ENCODE results near the gene LGALS3BP. TPM values are rescaled to one million over a fixed set of nuclear protein-coding genes. Genes with fewer than 3 reads are reported as not detected.

Gene LGALS3BP
- polyA plus RNA-seq, 3 donors from 2014 or later = 3.4 to 10.2 (median 3.6) TPM

- H3K27ac Mint-ChIP-seq = no peak overlapping the region
- H3K9me3 Mint-ChIP-seq = no peaks in the 10 kb centered on the region
- H3K4me1 Mint-ChIP-seq = peaks cover 16 to 20% of the 10 kb centered on the region in 2 donors
- peaks cover 0 to 8% (median 2%) of the 10 kb centered on the region in 3 donors for H3K27me3 Mint-ChIP-seq (ENCODE audit: low read depth in 3 of 3)
- no peak for DNase-seq
- H3K36me3 Mint-ChIP-seq = peaks cover 0 to 6% (median 4%) of the 10 kb centered on the region in 3 donors
- no peak overlapping the region for H3K4me3 Mint-ChIP-seq
Observed at GRCh38 chr17:78999056-78999768, 19.5 kb upstream of the LGALS3BP start.

- Mint-ChIP-seq H3K9me3 (no peaks in the 10 kb centered on the region), H3K36me3 (peaks cover 0 to 8% (median 4%) of the 10 kb centered on the region in 3 donors), H3K27me3 (ENCODE audit: low read depth in 3 of 3) (peaks cover 0 to 8% (median 2%) of the 10 kb centered on the region in 3 donors), H3K4me1 (peaks cover 16 to 20% of the 10 kb centered on the region in 2 donors), H3K27ac (no peak overlapping the region), H3K4me3 (no peak overlapping the region)
- DNase-seq = no peak
Observed at GRCh38 chr17:78998311-78999055, 18.8 kb upstream of the LGALS3BP start.

- Mint-ChIP-seq H3K4me3 (no peak overlapping the region), H3K27ac (no peak overlapping the region), H3K36me3 (peaks cover 3 to 12% (median 10%) of the 10 kb centered on the region in 3 donors), H3K27me3 (ENCODE audit: low read depth in 3 of 3) (peaks cover 0 to 8% (median 2%) of the 10 kb centered on the region in 3 donors), H3K4me1 (peaks cover 14 to 18% of the 10 kb centered on the region in 2 donors), H3K9me3 (no peaks in the 10 kb centered on the region)
- no peak for DNase-seq
Observed at GRCh38 chr17:78997881-78998280, 18.2 kb upstream of the LGALS3BP start.

- H3K27ac Mint-ChIP-seq = no peak overlapping the region
- H3K4me1 Mint-ChIP-seq = peaks cover 8 to 14% of the 10 kb centered on the region in 2 donors
- no peak overlapping the region for H3K4me3 Mint-ChIP-seq
- H3K9me3 Mint-ChIP-seq = no peaks in the 10 kb centered on the region
- H3K36me3 Mint-ChIP-seq = peaks cover 3 to 14% (median 10%) of the 10 kb centered on the region in 3 donors
- no peak for DNase-seq
- peaks cover 0 to 8% (median 2%) of the 10 kb centered on the region in 3 donors for H3K27me3 Mint-ChIP-seq (ENCODE audit: low read depth in 3 of 3)
Observed at GRCh38 chr17:78997231-78997741, 17.6 kb upstream of the LGALS3BP start.

- Mint-ChIP-seq H3K36me3 (peaks cover 3 to 14% (median 10%) of the 10 kb centered on the region in 3 donors), H3K4me3 (no peak overlapping the region), H3K9me3 (no peaks in the 10 kb centered on the region), H3K4me1 (peaks cover 3 to 13% of the 10 kb centered on the region in 2 donors), H3K27me3 (ENCODE audit: low read depth in 3 of 3) (peaks cover 0 to 8% (median 2%) of the 10 kb centered on the region in 3 donors), H3K27ac (no peak overlapping the region)
- DNase-seq = no peak
Observed at GRCh38 chr17:78996781-78997201, 17.1 kb upstream of the LGALS3BP start.

GRCh38 chr17:78995761-78996451, 16.2 kb upstream of the LGALS3BP start:
- Mint-ChIP-seq H3K27ac (peak overlapping the region in 2 of 6 donors; percentile 26 to 55), H3K9me3 (no peaks in the 10 kb centered on the region), H3K27me3 (ENCODE audit: low read depth in 3 of 3) (peaks cover 0 to 9% (median 4%) of the 10 kb centered on the region in 3 donors), H3K4me3 (no peak overlapping the region), H3K36me3 (peaks cover 10 to 21% (median 11%) of the 10 kb centered on the region in 3 donors), H3K4me1 (peaks cover 0 to 10% of the 10 kb centered on the region in 2 donors)
- DNase-seq = no peak

GRCh38 chr17:78995022-78995760, 15.5 kb upstream of the LGALS3BP start:
- Mint-ChIP-seq H3K4me3 (no peak overlapping the region), H3K27ac (no peak overlapping the region), H3K9me3 (no peaks in the 10 kb centered on the region), H3K36me3 (peaks cover 11 to 22% (median 15%) of the 10 kb centered on the region in 3 donors), H3K27me3 (ENCODE audit: low read depth in 3 of 3) (peaks cover 0 to 9% (median 4%) of the 10 kb centered on the region in 3 donors), H3K4me1 (peaks cover 0 to 10% of the 10 kb centered on the region in 2 donors)
- no peak for DNase-seq

- Mint-ChIP-seq H3K4me3 (no peak overlapping the region), H3K36me3 (peaks cover 11 to 25% (median 15%) of the 10 kb centered on the region in 3 donors), H3K4me1 (peaks cover 0 to 9% of the 10 kb centered on the region in 2 donors), H3K27me3 (ENCODE audit: low read depth in 3 of 3) (peaks cover 2 to 9% (median 4%) of the 10 kb centered on the region in 3 donors), H3K27ac (no peak overlapping the region), H3K9me3 (no peaks in the 10 kb centered on the region)
- no peak for DNase-seq
Observed at GRCh38 chr17:78993981-78994671, 14.4 kb upstream of the LGALS3BP start.

GRCh38 chr17:78993241-78993956, 13.7 kb upstream of the LGALS3BP start:
- Mint-ChIP-seq H3K27ac (peak overlapping the region in 2 of 6 donors; percentile 55 to 62), H3K9me3 (no peaks in the 10 kb centered on the region), H3K27me3 (ENCODE audit: low read depth in 3 of 3) (peaks cover 2 to 9% (median 6%) of the 10 kb centered on the region in 3 donors), H3K36me3 (peaks cover 11 to 25% (median 15%) of the 10 kb centered on the region in 3 donors), H3K4me3 (no peak overlapping the region), H3K4me1 (peaks cover 0 to 9% of the 10 kb centered on the region in 2 donors)
- peak in 2 of 3 donors; percentile 26 to 30 for DNase-seq

GRCh38 chr17:78992542-78993212, 13.0 kb upstream of the LGALS3BP start:
- peaks cover 11 to 21% (median 13%) of the 10 kb centered on the region in 3 donors for H3K36me3 Mint-ChIP-seq
- DNase-seq = no peak
- no peak overlapping the region for H3K4me3 Mint-ChIP-seq
- peaks cover 2 to 10% (median 6%) of the 10 kb centered on the region in 3 donors for H3K27me3 Mint-ChIP-seq (ENCODE audit: low read depth in 3 of 3)
- no peaks in the 10 kb centered on the region for H3K9me3 Mint-ChIP-seq
- peak overlapping the region in 2 of 6 donors; percentile 55 to 62 for H3K27ac Mint-ChIP-seq
- H3K4me1 Mint-ChIP-seq = peaks cover 0 to 9% of the 10 kb centered on the region in 2 donors

GRCh38 chr17:78991906-78992532, 12.3 kb upstream of the LGALS3BP start:
- Mint-ChIP-seq H3K4me3 (no peak overlapping the region), H3K27me3 (ENCODE audit: low read depth in 3 of 3) (peaks cover 2 to 10% (median 6%) of the 10 kb centered on the region in 3 donors), H3K27ac (no peak overlapping the region), H3K36me3 (peaks cover 11 to 19% (median 11%) of the 10 kb centered on the region in 3 donors), H3K4me1 (peaks cover 1 to 10% of the 10 kb centered on the region in 2 donors), H3K9me3 (no peaks in the 10 kb centered on the region)
- DNase-seq = no peak
